Muscle layer of duodenum (tissue), 2 donors: Measurements from ENCODE around the gene GABRA4.

Source experiments
- H3K27ac ChIP-seq: one replicate; pipeline ENCODE4 v1.7.0; 2013; ENCODE audit warnings: mild to moderate bottlenecking, low read length
- H3K27me3 ChIP-seq: one replicate; pipeline ENCODE4 v1.7.0; 2013; ENCODE audit warnings: low read depth, mild to moderate bottlenecking, control low read depth, low read length
- H3K36me3 ChIP-seq, 2 donors: one replicate each; pipeline ENCODE4 v1.7.0; 2013; ENCODE audit warnings: low read length in 2 of 2, control low read depth in 1 of 2, mild to moderate bottlenecking in 1 of 2; ENCODE audit not compliant: insufficient read depth in 2 of 2, control insufficient read depth in 1 of 2
- H3K4me1 ChIP-seq, 2 donors: one replicate each; pipeline ENCODE4 v1.7.0; 2013; ENCODE audit warnings: low read length in 2 of 2, mild to moderate bottlenecking in 2 of 2, control low read depth in 1 of 2, moderate library complexity in 1 of 2; ENCODE audit not compliant: insufficient read depth in 2 of 2, control insufficient read depth in 1 of 2
- H3K4me3 ChIP-seq, 2 donors: one replicate each; pipeline ENCODE4 v1.7.0; 2013; ENCODE audit warnings: low read length in 2 of 2, low read depth in 1 of 2, mild to moderate bottlenecking in 1 of 2
- H3K9me3 ChIP-seq, 2 donors: one replicate each; pipeline ENCODE4 v1.7.0; 2013; ENCODE audit warnings: low read length in 2 of 2, control low read depth in 1 of 2, mild to moderate bottlenecking in 1 of 2; ENCODE audit not compliant: control insufficient read depth in 1 of 2
- donor health status: healthy.

GABRA4 gene

GRCh38 chr4:46927201-46927600, 66.2 kb downstream of the GABRA4 start:
- Histone ChIP-seq H3K27me3 (no peaks in the 10 kb centered on the region), H3K4me3 (no peak overlapping the region), H3K9me3 (no peaks in the 10 kb centered on the region), H3K27ac (no peak overlapping the region), H3K4me1 (no peaks in the 10 kb centered on the region), H3K36me3 (no peaks in the 10 kb centered on the region)

DNA sequence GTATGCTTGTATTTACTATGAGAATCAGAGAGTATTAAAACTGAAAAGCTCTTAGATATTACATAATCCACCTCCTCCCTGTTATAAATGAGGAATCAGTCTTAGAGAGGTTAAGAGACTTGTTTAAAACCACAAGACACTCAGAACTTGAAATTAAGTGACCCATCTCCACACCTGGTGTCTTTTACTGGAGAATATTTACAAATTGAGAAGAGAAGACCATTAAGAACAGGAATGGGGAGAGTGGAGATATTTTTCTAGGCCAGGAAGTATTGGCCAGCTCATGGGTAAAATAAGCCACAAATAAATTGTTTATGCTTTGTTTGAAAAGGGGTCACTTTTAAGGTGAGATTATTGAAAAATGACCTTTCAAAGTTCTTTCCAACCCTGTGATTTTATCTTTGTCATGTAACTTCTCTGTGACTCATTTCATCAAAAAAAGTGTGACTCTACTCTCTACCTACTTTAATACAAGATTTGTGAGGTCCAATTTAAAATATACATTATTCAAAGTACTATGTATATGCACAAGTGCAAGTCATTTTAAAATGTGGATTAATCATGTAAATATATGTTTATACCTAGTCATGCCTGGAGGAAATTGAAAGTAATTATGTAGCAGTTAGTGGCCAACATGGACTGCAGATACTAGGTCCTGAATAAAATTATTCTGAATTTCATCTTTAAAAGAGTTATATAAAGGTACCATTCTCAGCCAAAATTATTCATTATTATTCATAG, 68.4 kb downstream of the GABRA4 start:
- Histone ChIP-seq H3K27ac (no peak overlapping the region), H3K36me3 (no peaks in the 10 kb centered on the region), H3K4me3 (no peak overlapping the region), H3K9me3 (no peaks in the 10 kb centered on the region), H3K27me3 (no peaks in the 10 kb centered on the region), H3K4me1 (no peaks in the 10 kb centered on the region)

DNA sequence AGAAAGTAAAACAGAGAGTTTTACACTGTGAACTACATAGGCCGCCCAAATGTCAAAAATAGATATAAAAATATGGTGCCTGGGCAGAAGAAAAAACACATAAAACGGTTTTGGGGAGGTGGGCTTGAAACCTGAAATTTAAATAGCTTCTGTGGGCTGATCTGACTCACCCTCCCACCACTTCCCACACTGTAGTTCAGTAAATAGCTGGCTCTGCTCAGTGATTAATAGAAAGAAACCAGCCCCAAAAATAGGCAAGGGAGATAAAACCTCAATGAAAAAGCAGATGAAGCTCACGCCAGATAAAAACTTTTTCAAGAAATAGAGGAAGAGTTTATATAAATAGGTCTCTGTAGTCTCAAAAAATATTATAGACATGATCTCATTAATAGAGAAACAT, 71.2 kb downstream of the GABRA4 start:
- Histone ChIP-seq H3K27me3 (no peaks in the 10 kb centered on the region), H3K4me3 (no peak overlapping the region), H3K4me1 (no peaks in the 10 kb centered on the region), H3K9me3 (no peaks in the 10 kb centered on the region), H3K27ac (no peak overlapping the region), H3K36me3 (no peaks in the 10 kb centered on the region)

- Histone ChIP-seq H3K9me3 (no peaks in the 10 kb centered on the region), H3K4me3 (no peak within 1 kb of the TSS), H3K36me3 (no peaks in the 10 kb centered on the region), H3K27ac (no peak within 1 kb of the TSS), H3K4me1 (no peaks in the 10 kb centered on the region), H3K27me3 (no peaks in the 10 kb centered on the region)
Observed at GRCh38 chr4:46909078-46909477, 84.3 kb downstream of the GABRA4 start, which contains the start of gene COX7B2. TSS of gene COX7B2 (minus strand) at chr4:46909245. CDS start at chr4:46735192, 174,053 bp downstream.

GRCh38 chr4:46908148-46908547, 85.2 kb downstream of the GABRA4 start:
- Histone ChIP-seq H3K27me3 (no peaks in the 10 kb centered on the region), H3K4me1 (no peaks in the 10 kb centered on the region), H3K36me3 (no peaks in the 10 kb centered on the region), H3K27ac (no peak overlapping the region), H3K9me3 (no peaks in the 10 kb centered on the region), H3K4me3 (no peak overlapping the region)

GRCh38 chr4:46900082-46900481, 93.3 kb downstream of the GABRA4 start:
- Histone ChIP-seq H3K4me1 (no peaks in the 10 kb centered on the region), H3K27me3 (no peaks in the 10 kb centered on the region), H3K36me3 (no peaks in the 10 kb centered on the region), H3K9me3 (no peaks in the 10 kb centered on the region), H3K27ac (no peak overlapping the region), H3K4me3 (no peak overlapping the region)

- Histone ChIP-seq H3K4me3 (no peak overlapping the region), H3K4me1 (no peaks in the 10 kb centered on the region), H3K9me3 (no peaks in the 10 kb centered on the region), H3K36me3 (no peaks in the 10 kb centered on the region), H3K27ac (no peak overlapping the region), H3K27me3 (no peaks in the 10 kb centered on the region)
Observed at GRCh38 chr4:46894826-46895225, 98.6 kb downstream of the GABRA4 start.

DNA sequence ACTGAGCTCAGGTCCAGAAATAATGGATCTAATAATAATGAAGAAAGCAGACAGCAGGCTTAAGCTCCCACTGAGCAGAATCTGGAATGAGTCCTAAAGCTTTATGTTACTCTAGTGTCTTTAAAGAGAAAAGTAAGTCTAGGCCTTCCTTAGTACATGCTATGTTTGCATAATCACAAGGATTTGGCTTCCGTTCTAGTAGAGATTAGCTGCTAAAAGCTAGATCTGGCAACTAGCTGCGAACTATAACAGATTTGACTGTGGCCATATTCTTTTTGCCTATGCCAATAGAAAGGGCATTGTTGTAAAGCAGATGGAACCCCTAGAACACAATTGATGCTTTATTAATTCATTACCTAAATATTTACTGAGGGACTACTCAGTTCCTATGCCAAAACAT, 103.3 kb downstream of the GABRA4 start:
- H3K27ac ChIP-seq: no peak overlapping the region
- no peak overlapping the region for H3K4me3 ChIP-seq
- H3K27me3 ChIP-seq: no peaks in the 10 kb centered on the region
- H3K4me1 ChIP-seq: no peaks in the 10 kb centered on the region
- no peaks in the 10 kb centered on the region for H3K9me3 ChIP-seq
- no peaks in the 10 kb centered on the region for H3K36me3 ChIP-seq

DNA sequence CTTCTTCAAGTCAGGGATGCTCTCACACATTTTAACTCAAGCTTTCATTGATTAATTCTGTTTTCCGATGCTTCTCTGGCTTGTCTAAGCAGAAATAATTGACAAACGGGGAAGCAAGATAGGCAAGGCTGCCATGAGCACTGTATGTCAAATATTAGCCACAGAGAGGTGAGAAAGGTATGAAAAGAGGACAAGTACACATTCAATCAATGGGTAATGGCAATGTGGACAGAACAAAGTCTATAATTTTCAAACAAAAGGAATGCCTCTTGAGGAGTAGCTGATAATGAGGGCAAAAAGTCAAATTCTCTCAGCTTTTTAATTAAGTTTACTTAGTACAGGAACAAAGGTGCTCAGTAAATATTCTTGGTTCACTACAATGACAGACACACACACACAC, 104.0 kb downstream of the GABRA4 start:
- no peaks in the 10 kb centered on the region for H3K36me3 ChIP-seq
- no peaks in the 10 kb centered on the region for H3K9me3 ChIP-seq
- H3K4me3 ChIP-seq: no peak overlapping the region
- H3K4me1 ChIP-seq: no peaks in the 10 kb centered on the region
- H3K27ac ChIP-seq: no peak overlapping the region
- H3K27me3 ChIP-seq: no peaks in the 10 kb centered on the region

DNA sequence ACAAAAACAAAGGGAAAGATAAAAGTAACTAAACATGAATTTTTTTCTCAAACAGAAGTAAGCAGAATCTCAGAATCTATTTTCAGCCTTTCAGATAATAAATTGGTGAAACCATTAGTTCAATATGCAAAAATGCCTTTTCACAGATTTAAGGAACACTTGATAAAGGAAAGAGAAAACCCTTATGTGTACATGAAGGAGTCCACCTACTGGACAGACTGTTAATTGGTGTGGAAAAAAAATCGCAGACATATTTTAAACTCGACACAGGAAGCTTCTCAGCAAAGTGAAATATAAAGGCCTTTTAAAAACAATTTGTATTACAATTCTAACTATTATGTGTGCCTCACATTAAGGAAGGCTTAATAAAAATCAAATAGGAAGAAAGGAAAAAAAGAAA, 106.7 kb downstream of the GABRA4 start:
- Histone ChIP-seq H3K27me3 (no peaks in the 10 kb centered on the region), H3K4me1 (no peaks in the 10 kb centered on the region), H3K9me3 (no peaks in the 10 kb centered on the region), H3K27ac (no peak overlapping the region), H3K36me3 (no peaks in the 10 kb centered on the region), H3K4me3 (no peak overlapping the region)

- no peaks in the 10 kb centered on the region for H3K4me1 ChIP-seq
- H3K27me3 ChIP-seq: no peaks in the 10 kb centered on the region
- no peaks in the 10 kb centered on the region for H3K9me3 ChIP-seq
- H3K36me3 ChIP-seq: no peaks in the 10 kb centered on the region
- H3K4me3 ChIP-seq: no peak overlapping the region
- H3K27ac ChIP-seq: no peak overlapping the region
Observed at GRCh38 chr4:46878641-46879040, 114.7 kb downstream of the GABRA4 start.

DNA sequence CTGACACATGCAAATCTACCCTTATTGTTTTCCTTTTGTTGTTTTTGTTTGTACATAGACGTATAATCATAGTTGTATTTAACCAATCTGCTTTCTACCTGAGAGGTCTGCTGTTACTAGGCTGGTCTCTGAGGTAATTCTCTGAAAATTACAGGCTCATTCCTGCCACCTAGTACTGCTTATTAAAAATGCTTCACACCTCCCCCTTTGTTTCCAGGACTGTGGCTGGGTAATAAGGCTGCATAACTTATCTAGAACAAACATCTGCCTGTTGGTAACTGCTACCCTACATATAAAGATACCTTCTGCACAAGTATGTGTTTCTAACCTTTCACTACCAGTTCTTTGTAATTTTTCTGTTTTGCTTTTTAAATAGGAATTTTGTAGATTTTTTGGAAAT, 118.6 kb downstream of the GABRA4 start:
- H3K4me3 ChIP-seq: no peak overlapping the region

More for the DNA sequence above, 118.6 kb downstream of the GABRA4 start:
- Histone ChIP-seq H3K9me3 (peaks cover 0 to 7% of the 10 kb centered on the region in 2 donors), H3K27ac (no peak overlapping the region), H3K4me1 (no peaks in the 10 kb centered on the region), H3K27me3 (no peaks in the 10 kb centered on the region), H3K36me3 (no peaks in the 10 kb centered on the region)
